ENCODE data around the gene QRSL1.

QRSL1 gene

DNA sequence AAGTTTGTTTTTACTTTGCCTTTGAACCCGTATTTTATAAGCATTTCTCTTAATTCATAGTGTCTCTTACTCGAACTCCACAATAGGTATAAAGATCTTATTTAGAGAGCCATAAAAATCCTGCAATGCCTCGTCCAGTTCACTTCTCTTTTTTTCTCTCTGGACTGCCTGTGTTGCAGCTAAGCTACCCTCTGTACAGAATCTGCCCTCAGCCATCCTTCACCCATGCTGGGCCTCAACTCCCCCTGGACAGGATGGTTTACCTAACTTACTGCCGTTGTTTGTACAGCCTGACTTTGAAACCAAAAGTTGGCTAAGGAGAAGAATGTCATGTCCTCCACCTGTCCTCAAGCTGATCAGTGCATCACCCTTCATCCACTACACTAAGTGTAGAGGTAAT, 10.4 kb downstream of the QRSL1 start:
- peak overlapping the region; percentile 1 for H3K27ac Mint-ChIP-seq

GRCh38 chr6:106642476-106642875, 13.1 kb downstream of the QRSL1 start:
- DNase-seq (ENCODE audit: low spot score in 2 of 2) = no peak
- Mint-ChIP-seq H3K4me3 (no peak overlapping the region), H3K9me3 (no peaks in the 10 kb centered on the region), H3K4me1 (peaks cover 7% of the 10 kb centered on the region), H3K27ac (peak overlapping the region; percentile 43), H3K36me3 (peaks cover 74% of the 10 kb centered on the region)
- no peak for ATAC-seq

More for the DNA sequence above, 10.4 kb downstream of the QRSL1 start:
- ATAC-seq (no peak), DNase-seq (ENCODE audit: low spot score in 2 of 2) (no peak)
- H3K4me3 Mint-ChIP-seq = no peak overlapping the region
- H3K4me1 Mint-ChIP-seq = peaks cover 19% of the 10 kb centered on the region
- H3K9me3 Mint-ChIP-seq = no peaks in the 10 kb centered on the region
- H3K36me3 Mint-ChIP-seq = peaks cover 47% of the 10 kb centered on the region

DNA sequence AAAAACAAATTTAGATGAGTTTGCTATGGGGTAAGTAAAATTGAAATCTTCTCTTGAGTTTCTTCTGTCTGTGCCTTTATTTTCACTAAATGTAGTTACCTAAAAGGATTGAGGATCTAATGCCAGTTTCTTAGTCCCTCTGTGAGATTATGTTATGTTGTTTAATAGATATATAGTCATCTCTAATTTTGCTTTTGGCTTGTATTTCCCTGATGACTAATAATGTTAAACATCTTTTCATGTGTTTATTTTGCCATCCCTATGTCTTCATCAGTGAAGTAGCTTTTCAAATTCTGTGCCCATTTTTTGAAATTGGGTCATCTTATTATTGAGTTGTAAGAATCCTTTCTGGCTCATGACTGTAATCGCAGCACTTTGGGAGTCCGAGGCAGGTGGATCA, 13.7 kb downstream of the QRSL1 start:
- ATAC-seq = no peak
- Mint-ChIP-seq H3K4me3 (no peak overlapping the region), H3K36me3 (peaks cover 77% of the 10 kb centered on the region), H3K9me3 (no peaks in the 10 kb centered on the region), H3K27ac (no peak overlapping the region), H3K4me1 (peaks cover 7% of the 10 kb centered on the region)
- no peak for DNase-seq (ENCODE audit: low spot score in 2 of 2)

- H3K4me1 Mint-ChIP-seq = no peaks in the 10 kb centered on the region
- no peak overlapping the region for H3K4me3 Mint-ChIP-seq
- no peak overlapping the region for H3K27ac Mint-ChIP-seq
- no peak for DNase-seq (ENCODE audit: low spot score in 2 of 2)
- no peak for ATAC-seq
- H3K9me3 Mint-ChIP-seq = no peaks in the 10 kb centered on the region
- peaks cover 97% of the 10 kb centered on the region for H3K36me3 Mint-ChIP-seq
These were observed 19.4 kb downstream of the QRSL1 start for GRCh38 chr6:106648651-106649308.

DNA sequence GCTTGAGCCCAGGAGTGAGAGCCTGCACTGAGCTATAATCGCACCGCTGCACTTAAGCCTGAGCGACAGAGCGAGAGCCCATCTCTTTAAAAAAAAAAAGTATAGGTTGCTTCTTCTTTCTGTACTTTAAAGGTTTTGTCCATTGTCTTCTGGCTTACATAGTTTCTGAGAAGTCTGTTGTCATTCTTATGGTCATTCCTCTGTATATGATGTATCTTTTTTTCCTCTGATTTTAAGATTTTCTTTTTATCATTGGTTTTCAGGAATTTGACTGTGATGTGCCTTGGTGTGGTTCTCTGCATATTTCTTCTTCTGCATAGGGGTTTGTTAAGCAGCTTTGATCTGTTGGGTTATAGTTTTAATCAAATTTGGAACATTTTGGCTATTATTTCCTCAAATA, 29.1 kb downstream of the QRSL1 start:
- Mint-ChIP-seq H3K9me3 (peaks cover 9% of the 10 kb centered on the region), H3K4me3 (no peak overlapping the region), H3K4me1 (no peaks in the 10 kb centered on the region), H3K27ac (no peak overlapping the region), H3K36me3 (peaks cover 100% of the 10 kb centered on the region)
- ATAC-seq (no peak), DNase-seq (ENCODE audit: low spot score in 2 of 2) (no peak)

DNA sequence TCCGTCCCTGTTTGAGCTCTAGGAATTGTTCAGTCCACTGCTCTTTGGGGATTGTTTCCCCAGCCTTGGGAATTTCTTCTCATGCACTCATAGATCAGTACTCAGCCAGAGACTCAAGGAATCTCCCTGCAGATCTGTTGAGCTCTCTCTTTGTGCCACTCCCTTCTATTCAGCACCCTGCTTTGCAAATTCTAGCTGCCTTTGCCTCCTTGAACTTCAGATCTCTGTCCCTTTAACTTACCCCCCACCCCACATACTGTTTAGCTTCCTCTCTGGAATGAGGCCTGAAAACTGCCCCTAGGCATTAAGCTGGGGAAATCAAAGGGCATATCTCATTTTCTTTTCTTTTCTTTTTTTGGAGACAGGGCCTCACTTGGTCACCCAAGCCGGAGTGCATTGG, 30.5 kb downstream of the QRSL1 start:
- Mint-ChIP-seq H3K4me1 (no peaks in the 10 kb centered on the region), H3K4me3 (no peak overlapping the region), H3K36me3 (peaks cover 100% of the 10 kb centered on the region), H3K9me3 (peaks cover 9% of the 10 kb centered on the region), H3K27ac (no peak overlapping the region)
- DNase-seq (ENCODE audit: low spot score in 2 of 2) = no peak
- no peak for ATAC-seq

GRCh38 chr6:106662458-106662857, 33.1 kb downstream of the QRSL1 start:
- DNase-seq (ENCODE audit: low spot score in 2 of 2) (no peak), ATAC-seq (no peak)
- Mint-ChIP-seq H3K36me3 (peaks cover 96% of the 10 kb centered on the region), H3K9me3 (peaks cover 6% of the 10 kb centered on the region), H3K4me1 (no peaks in the 10 kb centered on the region), H3K27ac (no peak overlapping the region), H3K4me3 (no peak overlapping the region)

- Mint-ChIP-seq H3K4me3 (no peak overlapping the region), H3K9me3 (no peaks in the 10 kb centered on the region), H3K4me1 (no peaks in the 10 kb centered on the region), H3K36me3 (peaks cover 58% of the 10 kb centered on the region), H3K27ac (no peak overlapping the region)
- ATAC-seq (no peak), DNase-seq (ENCODE audit: low spot score in 2 of 2) (no peak)
These were observed 37.1 kb downstream of the QRSL1 start for GRCh38 chr6:106666282-106667021.

DNA sequence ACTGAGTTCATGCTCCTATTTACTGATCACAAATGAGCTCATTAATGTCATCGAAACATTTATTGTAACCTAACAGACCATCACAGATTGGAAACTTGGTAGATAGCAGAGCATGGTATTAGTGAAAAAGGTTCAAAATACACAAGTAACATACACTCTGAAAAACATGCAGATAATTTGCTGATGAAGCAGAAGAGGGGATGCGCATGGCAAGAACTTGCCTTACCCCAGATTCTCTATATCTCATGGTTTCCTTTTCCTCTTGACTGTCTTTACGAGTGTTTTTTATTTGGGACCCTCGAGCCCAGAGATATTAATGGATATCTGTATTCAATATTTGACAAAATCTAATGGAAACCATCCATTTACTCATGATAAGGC, 37.6 kb downstream of the QRSL1 start:
- Mint-ChIP-seq H3K36me3 (peaks cover 53% of the 10 kb centered on the region), H3K9me3 (no peaks in the 10 kb centered on the region), H3K4me3 (no peak overlapping the region), H3K27ac (no peak overlapping the region), H3K4me1 (no peaks in the 10 kb centered on the region)
- DNase-seq (ENCODE audit: low spot score in 2 of 2) = no peak
- no peak for ATAC-seq

- no peak overlapping the region for H3K4me3 Mint-ChIP-seq
- H3K36me3 Mint-ChIP-seq = peaks cover 21% of the 10 kb centered on the region
- ATAC-seq = no peak
- no peak overlapping the region for H3K27ac Mint-ChIP-seq
- no peak for DNase-seq (ENCODE audit: low spot score in 2 of 2)
- no peaks in the 10 kb centered on the region for H3K9me3 Mint-ChIP-seq
- H3K4me1 Mint-ChIP-seq = no peaks in the 10 kb centered on the region
These were observed 40.9 kb downstream of the QRSL1 start for GRCh38 chr6:106670236-106670635.

DNA sequence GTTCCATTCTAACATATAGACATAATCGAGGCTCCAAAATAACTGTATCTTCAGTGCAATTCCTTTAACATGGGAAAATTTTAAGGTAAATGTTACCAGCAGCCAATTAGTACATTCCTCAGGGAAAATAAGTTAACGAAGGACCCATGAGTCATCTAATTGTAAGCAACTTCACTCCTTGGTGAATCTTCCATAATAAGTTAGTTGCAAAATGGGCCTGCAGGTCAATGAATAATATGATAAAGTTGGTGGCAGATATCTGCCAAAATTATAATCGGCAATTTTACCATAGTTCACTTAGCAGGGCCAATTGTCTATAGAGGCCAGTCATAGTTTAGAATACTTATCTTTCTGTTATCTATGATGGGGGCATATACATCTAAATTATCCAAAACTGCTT, 42.3 kb downstream of the QRSL1 start:
- Mint-ChIP-seq H3K9me3 (no peaks in the 10 kb centered on the region), H3K36me3 (peaks cover 11% of the 10 kb centered on the region), H3K27ac (no peak overlapping the region), H3K4me1 (no peaks in the 10 kb centered on the region), H3K4me3 (no peak overlapping the region)
- no peak for ATAC-seq
- DNase-seq (ENCODE audit: low spot score in 2 of 2) = no peak

GRCh38 chr6:106674541-106675229, 45.3 kb downstream of the QRSL1 start:
- no peaks in the 10 kb centered on the region for H3K36me3 Mint-ChIP-seq
- H3K4me3 Mint-ChIP-seq = no peak overlapping the region
- H3K27ac Mint-ChIP-seq = no peak overlapping the region
- H3K9me3 Mint-ChIP-seq = no peaks in the 10 kb centered on the region
- no peak for DNase-seq (ENCODE audit: low spot score in 2 of 2)
- no peaks in the 10 kb centered on the region for H3K4me1 Mint-ChIP-seq
- ATAC-seq = no peak

DNA sequence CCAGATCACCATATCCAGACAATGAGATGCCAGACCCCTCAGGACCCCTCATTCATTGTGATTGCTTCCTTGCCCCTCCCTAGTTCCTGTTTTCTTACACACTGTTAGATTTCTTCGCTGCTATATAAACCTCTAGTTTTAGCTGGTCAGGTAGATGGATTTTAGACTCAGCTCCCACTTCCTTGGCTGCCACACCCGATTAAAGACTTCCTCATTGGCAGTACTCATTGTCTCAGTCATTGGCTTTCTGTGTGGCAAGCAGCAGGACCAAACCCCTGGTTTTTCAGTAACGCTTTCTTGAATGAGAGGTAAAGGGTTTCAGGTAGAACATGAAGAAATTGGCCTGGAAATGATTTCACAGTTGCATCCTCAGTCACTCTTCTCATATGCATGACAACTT, 47.9 kb downstream of the QRSL1 start:
- Mint-ChIP-seq H3K9me3 (no peaks in the 10 kb centered on the region), H3K4me3 (no peak overlapping the region), H3K4me1 (no peaks in the 10 kb centered on the region), H3K27ac (no peak overlapping the region), H3K36me3 (no peaks in the 10 kb centered on the region)
- ATAC-seq (no peak), DNase-seq (ENCODE audit: low spot score in 2 of 2) (no peak)

DNA sequence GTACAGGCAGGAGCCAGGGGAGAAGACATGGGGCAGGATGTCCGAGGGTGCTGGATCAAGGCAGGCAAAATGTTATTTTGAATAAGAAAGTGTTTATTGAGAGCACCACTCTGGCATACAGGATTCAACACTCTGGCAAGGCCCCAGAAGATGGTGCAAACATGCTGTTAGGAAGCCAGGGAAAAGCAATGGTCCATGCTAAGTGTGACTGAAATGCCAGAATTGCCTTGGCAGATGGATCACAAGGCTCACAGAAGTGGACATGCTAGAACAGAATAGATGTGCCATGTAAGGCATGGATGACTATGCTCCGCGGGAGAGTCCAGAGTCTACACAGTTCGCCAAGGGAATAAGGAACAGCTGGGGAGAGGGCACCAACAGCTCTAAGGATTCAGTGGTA, 54.6 kb downstream of the QRSL1 start:
- no peak for ATAC-seq
- no peak for DNase-seq (ENCODE audit: low spot score in 2 of 2)
- Mint-ChIP-seq H3K36me3 (no peaks in the 10 kb centered on the region), H3K4me1 (no peaks in the 10 kb centered on the region), H3K4me3 (no peak overlapping the region), H3K9me3 (no peaks in the 10 kb centered on the region), H3K27ac (no peak overlapping the region)

- no peak overlapping the region for H3K27ac Mint-ChIP-seq
- ATAC-seq (no peak), DNase-seq (ENCODE audit: low spot score in 2 of 2) (no peak)
These were observed 56.5 kb downstream of the QRSL1 start for GRCh38 chr6:106685833-106686232.

More at GRCh38 chr6:106685833-106686232, 56.5 kb downstream of the QRSL1 start:
- no peaks in the 10 kb centered on the region for H3K36me3 Mint-ChIP-seq
- H3K4me1 Mint-ChIP-seq = no peaks in the 10 kb centered on the region
- no peak overlapping the region for H3K4me3 Mint-ChIP-seq
- no peaks in the 10 kb centered on the region for H3K9me3 Mint-ChIP-seq

All from stimulated activated effector memory CD8-positive, alpha-beta T cell treated with anti-CD3 and anti-CD28 coated beads, Interleukin-12 subunit alpha, Interleukin-12 subunit beta, amount 100 ng/mL, for 72 hours (primary cell).